ENCODE measurements around the gene NR1H2.

Gene NR1H2

DNA sequence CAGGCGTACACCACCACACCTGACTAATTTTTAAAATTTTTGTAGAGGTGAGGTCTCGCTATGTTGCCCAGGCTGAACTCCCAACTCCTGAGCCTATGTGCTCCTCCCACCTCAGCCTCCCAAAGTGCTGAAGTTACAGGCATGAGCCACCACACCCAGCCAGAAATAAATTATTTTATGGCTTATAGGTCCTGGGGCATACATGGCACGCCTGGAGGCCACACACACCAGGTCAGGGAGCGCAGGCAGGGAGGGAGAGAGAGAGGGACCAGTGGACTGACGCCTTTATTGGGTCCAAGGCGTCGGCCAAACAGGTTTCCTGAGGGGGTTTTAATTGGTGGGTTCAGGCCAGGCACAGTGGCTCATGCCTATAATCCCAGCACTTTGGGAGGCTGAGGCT, 49.3 kb downstream of the NR1H2 start:
- DNase-seq (ENCODE audit: low spot score), result no peak
- in situ Hi-C loops (cut with MboI; ENCODE audit: low pct_unique_long_range_greater_than_20kb, low sequenced_read_pairs, unreplicated experiment), result no loop called here
- TF ChIP-seq, protein P1, sequence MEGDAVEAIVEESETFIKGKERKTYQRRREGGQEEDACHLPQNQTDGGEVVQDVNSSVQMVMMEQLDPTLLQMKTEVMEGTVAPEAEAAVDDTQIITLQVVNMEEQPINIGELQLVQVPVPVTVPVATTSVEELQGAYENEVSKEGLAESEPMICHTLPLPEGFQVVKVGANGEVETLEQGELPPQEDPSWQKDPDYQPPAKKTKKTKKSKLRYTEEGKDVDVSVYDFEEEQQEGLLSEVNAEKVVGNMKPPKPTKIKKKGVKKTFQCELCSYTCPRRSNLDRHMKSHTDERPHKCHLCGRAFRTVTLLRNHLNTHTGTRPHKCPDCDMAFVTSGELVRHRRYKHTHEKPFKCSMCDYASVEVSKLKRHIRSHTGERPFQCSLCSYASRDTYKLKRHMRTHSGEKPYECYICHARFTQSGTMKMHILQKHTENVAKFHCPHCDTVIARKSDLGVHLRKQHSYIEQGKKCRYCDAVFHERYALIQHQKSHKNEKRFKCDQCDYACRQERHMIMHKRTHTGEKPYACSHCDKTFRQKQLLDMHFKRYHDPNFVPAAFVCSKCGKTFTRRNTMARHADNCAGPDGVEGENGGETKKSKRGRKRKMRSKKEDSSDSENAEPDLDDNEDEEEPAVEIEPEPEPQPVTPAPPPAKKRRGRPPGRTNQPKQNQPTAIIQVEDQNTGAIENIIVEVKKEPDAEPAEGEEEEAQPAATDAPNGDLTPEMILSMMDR (IDR thresholded peaks at IDR 0.05; ENCODE audit: extremely low read depth, insufficient read depth, missing control alignments), result no peak

DNA sequence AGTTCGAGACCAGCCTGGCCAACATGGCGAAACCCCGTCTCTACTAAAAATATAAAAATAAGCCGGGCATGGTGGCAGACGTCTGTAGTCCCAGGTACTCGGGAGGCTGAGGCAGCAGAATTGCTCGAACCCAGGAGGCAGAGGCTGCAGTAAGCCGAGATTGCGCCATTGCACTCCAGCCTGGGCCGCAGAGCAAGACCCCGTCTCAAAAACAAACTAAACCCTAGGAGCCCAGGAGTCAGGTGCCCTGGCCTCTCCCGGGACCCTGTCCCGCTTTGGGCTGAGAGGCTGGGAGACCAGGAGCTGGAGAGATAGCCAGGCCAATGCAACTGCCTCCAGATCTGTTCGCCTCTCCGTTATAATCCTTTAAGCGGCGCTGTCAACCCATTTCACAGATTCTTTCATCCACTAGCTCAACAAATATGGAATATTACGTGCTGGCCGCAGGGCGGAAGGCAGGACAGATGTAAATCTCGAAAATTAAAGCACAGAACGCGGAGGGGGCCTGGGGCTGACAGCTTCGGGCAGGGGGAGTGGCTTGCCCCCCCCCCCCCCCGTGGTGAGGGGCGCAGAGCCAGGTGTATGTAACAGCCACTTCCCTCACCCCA, 51.2 kb downstream of the NR1H2 start:
- TF ChIP-seq, protein P1 (IDR thresholded peaks at IDR 0.05; ENCODE audit: extremely low read depth, insufficient read depth, missing control alignments), result no peak
- DNase-seq (ENCODE audit: low spot score), result no peak
- in situ Hi-C loops (cut with MboI; ENCODE audit: low pct_unique_long_range_greater_than_20kb, low sequenced_read_pairs, unreplicated experiment), result no loop called here

DNA sequence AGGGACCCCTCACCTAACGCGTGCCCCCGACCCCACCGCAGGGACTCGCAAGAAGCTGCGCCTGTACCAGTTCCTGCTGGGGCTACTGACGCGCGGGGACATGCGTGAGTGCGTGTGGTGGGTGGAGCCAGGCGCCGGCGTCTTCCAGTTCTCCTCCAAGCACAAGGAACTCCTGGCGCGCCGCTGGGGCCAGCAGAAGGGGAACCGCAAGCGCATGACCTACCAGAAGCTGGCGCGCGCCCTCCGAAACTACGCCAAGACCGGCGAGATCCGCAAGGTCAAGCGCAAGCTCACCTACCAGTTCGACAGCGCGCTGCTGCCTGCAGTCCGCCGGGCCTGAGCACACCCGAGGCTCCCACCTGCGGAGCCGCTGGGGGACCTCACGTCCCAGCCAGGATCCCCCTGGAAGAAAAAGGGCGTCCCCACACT, 51.8 kb downstream of the NR1H2 start:
- in situ Hi-C loops (cut with MboI; ENCODE audit: low pct_unique_long_range_greater_than_20kb, low sequenced_read_pairs, unreplicated experiment), result no loop called here
- TF ChIP-seq, protein P1 (IDR thresholded peaks at IDR 0.05; ENCODE audit: extremely low read depth, insufficient read depth, missing control alignments), result no peak
- DNase-seq (ENCODE audit: low spot score), result no peak

DNA sequence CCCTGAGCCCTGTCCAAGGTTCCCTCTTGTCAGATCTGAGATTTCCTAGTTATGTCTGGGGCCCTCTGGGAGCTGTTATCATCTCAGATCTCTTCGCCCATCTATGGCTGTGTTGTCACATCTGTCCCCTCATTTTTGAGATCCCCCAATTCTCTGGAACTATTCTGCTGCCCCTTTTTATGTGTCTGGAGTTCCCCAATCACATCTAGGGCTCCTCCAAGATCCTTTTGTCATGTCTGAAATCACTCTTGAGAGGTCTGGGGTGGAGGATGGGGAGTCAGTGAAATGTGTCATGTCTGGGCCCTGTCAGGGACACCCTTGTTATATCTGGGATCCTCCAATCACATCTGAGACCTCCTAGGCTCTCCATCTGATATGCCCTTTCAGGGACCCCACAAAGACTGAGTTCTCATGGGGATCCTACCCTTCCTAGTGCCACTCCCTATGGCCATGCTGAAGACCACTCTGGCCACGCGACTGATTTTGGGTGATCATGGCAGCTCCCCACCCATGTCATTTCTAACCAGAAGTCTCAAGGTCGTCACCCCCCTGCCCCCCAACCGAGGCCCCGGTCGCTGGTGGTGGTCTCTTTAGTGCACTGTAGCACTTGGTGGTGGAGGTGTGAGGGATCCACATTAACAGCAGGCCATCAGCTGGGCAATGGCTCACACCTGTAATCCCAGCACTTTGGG, 52.7 kb downstream of the NR1H2 start:
- TF ChIP-seq, protein P1 (IDR thresholded peaks at IDR 0.05; ENCODE audit: extremely low read depth, insufficient read depth, missing control alignments), result no peak
- in situ Hi-C loops (cut with MboI; ENCODE audit: low pct_unique_long_range_greater_than_20kb, low sequenced_read_pairs, unreplicated experiment), result no loop called here
- no peak for DNase-seq (ENCODE audit: low spot score)

DNA sequence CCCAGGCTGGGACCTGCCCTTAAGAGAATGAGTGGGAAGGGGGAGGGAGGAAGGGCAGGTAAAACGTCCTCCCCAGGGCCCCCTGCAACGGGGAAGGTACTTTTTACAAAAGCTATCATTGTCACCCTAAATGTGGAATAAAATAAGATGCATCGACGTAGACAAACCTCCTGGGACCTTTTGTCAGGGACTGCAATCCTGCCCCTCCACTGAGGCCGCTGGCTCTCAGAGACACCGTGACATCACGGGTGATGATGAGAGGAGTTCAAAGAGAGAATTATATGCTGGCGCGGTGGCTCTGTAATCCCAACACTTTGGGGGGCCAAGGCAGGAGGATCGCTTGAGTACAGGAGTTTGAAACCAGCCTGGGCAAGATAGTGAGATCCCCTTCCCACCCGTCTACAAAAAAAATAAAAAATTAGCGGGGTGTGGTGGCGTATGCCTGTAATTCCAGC, 54.7 kb downstream of the NR1H2 start:
- DNase-seq (ENCODE audit: low spot score), result no peak
- in situ Hi-C loops (cut with MboI; ENCODE audit: low pct_unique_long_range_greater_than_20kb, low sequenced_read_pairs, unreplicated experiment), result no loop called here
- TF ChIP-seq, protein P1 (IDR thresholded peaks at IDR 0.05; ENCODE audit: extremely low read depth, insufficient read depth, missing control alignments), result no peak

DNA sequence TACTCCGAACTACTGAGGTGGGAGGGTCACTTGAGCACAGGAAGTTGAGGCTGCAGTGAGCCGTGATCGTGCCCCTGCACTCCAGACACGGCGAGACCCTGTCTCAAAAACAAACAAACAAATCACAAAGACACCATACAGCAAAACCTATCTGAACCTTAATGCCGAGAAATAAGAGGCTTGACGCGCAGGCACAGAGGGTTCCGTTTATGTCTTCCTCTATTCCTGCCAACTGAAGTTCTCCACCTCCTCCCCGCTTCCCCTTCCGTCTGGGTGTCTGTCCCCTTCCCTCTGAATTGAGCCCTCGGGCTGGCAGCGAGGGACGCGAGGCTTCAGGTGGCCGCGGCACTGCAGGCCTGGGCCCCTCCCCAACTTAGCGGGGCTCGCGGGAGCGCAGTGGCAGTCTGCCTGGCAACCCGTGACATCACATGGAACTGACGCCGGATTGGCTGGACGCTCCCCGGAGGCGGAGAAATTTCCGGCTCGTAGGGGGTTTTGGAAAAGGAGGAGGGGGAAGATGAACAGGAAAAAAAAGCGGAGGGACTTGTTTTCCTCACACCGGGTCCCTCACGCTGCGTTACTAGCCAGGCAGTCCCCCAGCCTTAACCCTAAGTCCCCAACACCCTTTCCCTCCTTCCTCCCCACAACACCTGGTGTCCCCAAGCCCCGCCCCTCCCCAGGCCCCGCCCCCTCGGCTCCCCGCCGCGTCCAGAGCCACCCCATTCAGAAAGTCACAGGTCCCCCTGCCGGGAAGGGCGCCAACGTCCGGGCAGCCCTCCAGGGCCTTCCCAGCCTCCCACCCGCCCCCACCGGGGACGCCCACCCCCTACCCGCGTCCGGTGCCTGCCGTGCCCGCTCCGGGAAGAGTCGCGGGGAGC, 55.3 kb downstream of the NR1H2 start:
- in situ Hi-C loops (cut with MboI; ENCODE audit: low pct_unique_long_range_greater_than_20kb, low sequenced_read_pairs, unreplicated experiment), result no loop called here
- TF ChIP-seq, protein P1 (IDR thresholded peaks at IDR 0.05; ENCODE audit: extremely low read depth, insufficient read depth, missing control alignments), result no peak
- DNase-seq (ENCODE audit: low spot score), result peak; percentile 92

All from GM13977 (cell line).